ENCODE data around the gene EXTL2. TPM values are rescaled to one million over a fixed set of nuclear protein-coding genes. Genes with fewer than 3 reads are reported as not detected.

EXTL2 gene
- total and polyA plus RNA-seq, 2 experiments from 2014 or later = 51.9 to 54.6 TPM

- Histone ChIP-seq H3K9ac (no peak overlapping the region), H3K27me3 (replicated peaks; ENCODE audit: insufficient read depth) (no peaks in the 10 kb centered on the region), H3K4me1 (ENCODE audit: insufficient read depth) (peaks cover 4% of the 10 kb centered on the region; the same call in 1 of the 2 replicates), H3K4me2 (ENCODE audit: unreplicated experiment) (no peak overlapping the region), H3K9me3 (ENCODE audit: low read depth) (no peaks in the 10 kb centered on the region), H3K79me2 (ENCODE audit: insufficient read depth) (peaks cover 59% of the 10 kb centered on the region), H2AFZ (no peak overlapping the region), H3K27ac (no peak overlapping the region), H4K20me1 (ENCODE audit: insufficient read depth) (0 out of 2 replicates have a peak, but pooled peaks cover 2% of the 10 kb centered on the region), H3K36me3 (ENCODE audit: low read depth) (peaks cover 38% of the 10 kb centered on the region), H3K4me3 (no peak overlapping the region), H3F3A (ENCODE audit: insufficient read depth) (peaks cover 10% of the 10 kb centered on the region; the same call in 1 of the 2 replicates), H3K9me2 (ENCODE audit: insufficient read depth) (no peaks in the 10 kb centered on the region)
- in situ Hi-C loops (cut with MboI) = no loop called here
- no peak for TF ChIP-seq EZH2 (IDR thresholded peaks at IDR 0.05; ENCODE audit: insufficient read depth, poor library complexity, severe bottlenecking)
- TF ChIP-seq EZH2phosphoT487 (IDR thresholded peaks at IDR 0.05; ENCODE audit: insufficient read depth, low read depth) = no peak
- no peak for DNase-seq
These were observed 35.9 kb upstream of the EXTL2 start for GRCh38 chr1:100930494-100930893.

- in situ Hi-C loops (cut with MboI) = no loop called here
- 99 to 100% methylated on average over 3 of the region's 3 CpGs for WGBS, 2 experiments (ENCODE audit: low coverage in 1 of 2, low lambda C conversion rate in 2 of 2, missing lambda C conversion rate in 2 of 2)
- Histone ChIP-seq H3K4me3 (no peak overlapping the region), H3K9me2 (ENCODE audit: insufficient read depth) (no peaks in the 10 kb centered on the region), H3K36me3 (ENCODE audit: low read depth) (peaks cover 46% of the 10 kb centered on the region), H3K9me3 (ENCODE audit: low read depth) (no peaks in the 10 kb centered on the region), H2AFZ (no peak overlapping the region), H3K79me2 (ENCODE audit: insufficient read depth) (peaks cover 51% of the 10 kb centered on the region), H3F3A (ENCODE audit: insufficient read depth) (peaks cover 16% of the 10 kb centered on the region), H3K27ac (no peak overlapping the region), H4K20me1 (ENCODE audit: insufficient read depth) (0 out of 2 replicates have a peak, but pooled peaks cover 2% of the 10 kb centered on the region), H3K4me1 (ENCODE audit: insufficient read depth) (peaks cover 11% of the 10 kb centered on the region; the same call in 1 of the 2 replicates), H3K27me3 (replicated peaks; ENCODE audit: insufficient read depth) (no peaks in the 10 kb centered on the region), H3K9ac (no peak overlapping the region), H3K4me2 (ENCODE audit: unreplicated experiment) (no peak overlapping the region)
- TF ChIP-seq EZH2phosphoT487 (IDR thresholded peaks at IDR 0.05; ENCODE audit: insufficient read depth, low read depth) = no peak
- TF ChIP-seq EZH2 (IDR thresholded peaks at IDR 0.05; ENCODE audit: insufficient read depth, poor library complexity, severe bottlenecking) = no peak
- DNase-seq = no peak
These were observed 33.5 kb upstream of the EXTL2 start for GRCh38 chr1:100928128-100928527.

- H3K9me3 ChIP-seq (ENCODE audit: low read depth) = no peaks in the 10 kb centered on the region
- 0 out of 2 replicates have a peak, but pooled peaks cover 2% of the 10 kb centered on the region for H4K20me1 ChIP-seq (ENCODE audit: insufficient read depth)
- no peaks in the 10 kb centered on the region for H3K27me3 ChIP-seq (replicated peaks; ENCODE audit: insufficient read depth)
- no peak for DNase-seq
- peaks cover 50% of the 10 kb centered on the region for H3K36me3 ChIP-seq (ENCODE audit: low read depth)
- WGBS, 2 experiments (ENCODE audit: low coverage in 1 of 2, low lambda C conversion rate in 2 of 2, missing lambda C conversion rate in 2 of 2) = 93 to 98% methylated on average over 2 of the region's 2 CpGs
- H3K79me2 ChIP-seq (ENCODE audit: insufficient read depth) = peaks cover 46% of the 10 kb centered on the region
- in situ Hi-C loops (cut with MboI) = no loop called here
- no peak overlapping the region for H2AFZ ChIP-seq
- no peak overlapping the region for H3K4me2 ChIP-seq (ENCODE audit: unreplicated experiment)
- no peak overlapping the region for H3K9ac ChIP-seq
- no peaks in the 10 kb centered on the region for H3K9me2 ChIP-seq (ENCODE audit: insufficient read depth)
- H3K4me3 ChIP-seq = no peak overlapping the region
- no peak overlapping the region for H3K27ac ChIP-seq
- TF ChIP-seq EZH2phosphoT487 (IDR thresholded peaks at IDR 0.05; ENCODE audit: insufficient read depth, low read depth) (no peak), EZH2 (IDR thresholded peaks at IDR 0.05; ENCODE audit: insufficient read depth, poor library complexity, severe bottlenecking) (no peak)
- peaks cover 11% of the 10 kb centered on the region; the same call in 1 of the 2 replicates for H3K4me1 ChIP-seq (ENCODE audit: insufficient read depth)
- peaks cover 16% of the 10 kb centered on the region for H3F3A ChIP-seq (ENCODE audit: insufficient read depth)
These were observed 32.6 kb upstream of the EXTL2 start for GRCh38 chr1:100927276-100927675.

GRCh38 chr1:100926240-100926639 is 31.6 kb upstream of the EXTL2 start:
- no peaks in the 10 kb centered on the region for H3K27me3 ChIP-seq (replicated peaks; ENCODE audit: insufficient read depth)
- no peak for TF ChIP-seq EZH2phosphoT487 (IDR thresholded peaks at IDR 0.05; ENCODE audit: insufficient read depth, low read depth)
- no peak for TF ChIP-seq EZH2 (IDR thresholded peaks at IDR 0.05; ENCODE audit: insufficient read depth, poor library complexity, severe bottlenecking)
- DNase-seq = no peak
- H4K20me1 ChIP-seq (ENCODE audit: insufficient read depth) = 0 out of 2 replicates have a peak, but pooled peaks cover 2% of the 10 kb centered on the region
- H2AFZ ChIP-seq = no peak overlapping the region
- H3K9me3 ChIP-seq (ENCODE audit: low read depth) = no peaks in the 10 kb centered on the region
- no peak overlapping the region for H3K9ac ChIP-seq
- H3K36me3 ChIP-seq (ENCODE audit: low read depth) = peaks cover 50% of the 10 kb centered on the region
- no peaks in the 10 kb centered on the region for H3K9me2 ChIP-seq (ENCODE audit: insufficient read depth)
- WGBS, 2 experiments (ENCODE audit: low coverage in 1 of 2, low lambda C conversion rate in 2 of 2, missing lambda C conversion rate in 2 of 2) = 100% methylated on average over 2 of the region's 2 CpGs
- H3F3A ChIP-seq (ENCODE audit: insufficient read depth) = peaks cover 11% of the 10 kb centered on the region
- H3K4me1 ChIP-seq (ENCODE audit: insufficient read depth) = peaks cover 11% of the 10 kb centered on the region; the same call in 1 of the 2 replicates
- no peak overlapping the region for H3K4me3 ChIP-seq
- no peak overlapping the region for H3K4me2 ChIP-seq (ENCODE audit: unreplicated experiment)
- no peak overlapping the region for H3K27ac ChIP-seq
- in situ Hi-C loops (cut with MboI) = no loop called here
- peaks cover 43% of the 10 kb centered on the region for H3K79me2 ChIP-seq (ENCODE audit: insufficient read depth)
